H1 (cell line): ENCODE measurements around the gene GNB1. TPM values are rescaled to one million over a fixed set of nuclear protein-coding genes. Genes with fewer than 3 reads are reported as not detected.

Source experiments
- BACH1 ChIP-seq: IDR thresholded peaks from 2 replicates; pipeline ENCODE4 v1.6.1; 2012; ENCODE audit warnings: low read length, improper control_type of control experiment
- SUZ12 ChIP-seq: fragments of 200-600 bp; sonication (generic); IDR thresholded peaks from 2 replicates; pipeline ENCODE4 v1.6.1; 2012; ENCODE audit warnings: mild to moderate bottlenecking, inconsistent platforms, low read length, moderate library complexity, mixed read lengths
- polyA plus RNA-seq, 7 experiments: library from polyadenylated mRNA; depleted of rRNA in 3 of 7; stranded (reverse) in 5 of 7; unstranded in 2 of 7; fragments of >200 nt in 5 of 7; fragments of 200-250 nt in 2 of 7; gene quantifications; 1 replicate in 5 of 7; 2 replicates in 1 of 7; 4 replicates in 1 of 7; pipeline versions ENCODE4 v1.2.1 to v1.2.3, GENCODE V29; 2011 to 2013; ENCODE audit warnings: missing spikeins in 2 of 7, mixed read lengths in 2 of 7
- total RNA-seq: library from RNA; stranded (reverse); fragmentation: NEBNext Ultra II Directional; extraction: Animal tissue kit (Norgen Biotek cat#: 25700); gene quantifications from 2 replicates; pipeline ENCODE4 v1.2.1, GENCODE V29; 2021

GNB1 gene
- total and polyA plus RNA-seq, 2 of the 8 experiments (the other 6 are each of a cell fraction or from before 2014, with no cell fraction given), result 343 to 382 TPM

- TF ChIP-seq BACH1 (no peak), SUZ12 (no peak)
Observed at GRCh38 chr1:1926886-1927660, 36.2 kb upstream of the GNB1 start (continued).
